Right forelimb (tissue), 1 donor: ENCODE measurements around the gene ORC5.
A peak's percentile ranks its signal among the peaks of the same experiment; 100 is the strongest.
"Not testable (repeated sequence)": the region's sequence is repeated elsewhere in the genome, so short reads cannot be mapped to it uniquely, and the experiment has no call there.

Experiments
- DNase-seq: peaks from one replicate; pipeline ENCODE4 v3.0.0-alpha.2; 2018

ORC5 gene

DNA sequence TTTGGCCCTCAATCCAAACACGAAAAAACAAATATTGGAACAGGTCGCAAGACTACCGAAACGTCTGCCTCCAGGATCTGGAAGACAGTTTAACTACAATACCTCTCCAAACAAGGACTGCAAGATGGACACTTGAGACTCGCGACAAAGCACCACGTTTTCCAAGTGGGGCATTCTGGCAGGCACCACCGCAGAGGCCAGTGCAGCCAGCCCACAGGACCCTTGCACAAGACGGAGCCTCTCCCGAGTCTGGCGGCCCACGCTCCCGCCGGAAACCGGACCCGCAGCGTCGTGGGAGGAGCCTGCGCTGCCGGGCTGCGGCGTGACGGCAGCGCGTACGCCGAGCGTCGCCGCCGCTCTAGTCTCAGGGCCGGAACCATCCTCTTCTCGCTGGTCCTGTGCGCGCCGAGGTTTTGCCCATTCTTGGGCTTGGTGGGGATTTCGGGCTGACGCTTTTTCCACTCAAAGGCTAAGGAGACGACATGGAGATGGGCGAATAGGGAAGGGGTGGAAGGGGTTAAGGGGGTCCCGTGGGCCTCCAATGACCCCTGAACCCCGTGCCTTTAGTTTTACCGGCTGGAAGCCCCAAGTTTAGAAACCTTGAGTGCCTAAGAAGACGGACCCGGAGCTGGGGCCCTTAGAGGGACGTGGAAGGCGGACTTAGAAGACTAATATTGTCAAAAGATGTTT, at the start of gene ORC5:
Gene ORC5 (minus strand): TSS at position 283 of the 690 bp plus-strand sequence. CDS start 109 bp downstream, at position 174.
- peak; percentile 88 for DNase-seq

- DNase-seq = no peak
These were observed 47.8 kb upstream of the ORC5 start for GRCh38 chr7:104255616-104256015.

DNA sequence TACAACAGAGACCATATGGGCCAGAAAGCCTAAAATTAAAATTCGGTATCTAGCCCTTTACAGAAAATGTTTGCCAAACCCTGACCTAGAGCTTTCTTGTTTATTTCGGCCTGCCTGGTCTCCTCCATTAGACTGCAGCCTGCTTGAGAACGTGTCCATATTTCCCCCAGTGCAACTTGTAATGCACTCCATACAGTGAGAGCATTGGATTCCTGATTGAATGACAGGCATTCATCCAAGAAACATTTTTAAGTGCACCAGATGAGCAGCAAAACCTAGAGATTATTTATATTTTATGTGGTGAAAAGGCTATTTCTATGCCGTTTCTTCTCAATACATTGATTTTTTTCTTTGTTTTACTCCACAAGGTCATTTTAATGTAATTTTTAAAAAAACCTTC, 47.4 kb upstream of the ORC5 start:
- no peak for DNase-seq

- DNase-seq = no peak
These were observed 46.9 kb upstream of the ORC5 start for GRCh38 chr7:104254696-104255095.

GRCh38 chr7:104252409-104253134, 44.8 kb upstream of the ORC5 start:
- no peak for DNase-seq

DNA sequence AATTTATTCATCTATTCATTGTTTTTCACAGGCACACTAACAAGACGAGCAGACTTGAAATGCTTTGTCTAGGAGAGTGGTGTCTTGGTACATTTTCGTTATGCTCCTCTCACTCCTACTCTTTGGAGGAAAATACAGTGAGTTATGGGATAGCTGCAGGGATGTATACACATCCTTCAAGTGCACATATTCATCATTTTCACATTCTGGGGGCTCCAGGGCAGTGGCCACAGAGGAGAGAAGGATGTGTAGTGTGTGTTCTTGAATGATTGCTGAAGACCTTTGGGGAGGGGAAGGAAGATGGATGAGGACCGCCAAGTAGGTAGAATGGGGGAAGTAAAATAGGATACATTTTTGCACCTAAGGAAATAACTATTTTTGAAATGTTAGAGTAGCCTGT, 34.8 kb upstream of the ORC5 start:
- DNase-seq = no peak

DNA sequence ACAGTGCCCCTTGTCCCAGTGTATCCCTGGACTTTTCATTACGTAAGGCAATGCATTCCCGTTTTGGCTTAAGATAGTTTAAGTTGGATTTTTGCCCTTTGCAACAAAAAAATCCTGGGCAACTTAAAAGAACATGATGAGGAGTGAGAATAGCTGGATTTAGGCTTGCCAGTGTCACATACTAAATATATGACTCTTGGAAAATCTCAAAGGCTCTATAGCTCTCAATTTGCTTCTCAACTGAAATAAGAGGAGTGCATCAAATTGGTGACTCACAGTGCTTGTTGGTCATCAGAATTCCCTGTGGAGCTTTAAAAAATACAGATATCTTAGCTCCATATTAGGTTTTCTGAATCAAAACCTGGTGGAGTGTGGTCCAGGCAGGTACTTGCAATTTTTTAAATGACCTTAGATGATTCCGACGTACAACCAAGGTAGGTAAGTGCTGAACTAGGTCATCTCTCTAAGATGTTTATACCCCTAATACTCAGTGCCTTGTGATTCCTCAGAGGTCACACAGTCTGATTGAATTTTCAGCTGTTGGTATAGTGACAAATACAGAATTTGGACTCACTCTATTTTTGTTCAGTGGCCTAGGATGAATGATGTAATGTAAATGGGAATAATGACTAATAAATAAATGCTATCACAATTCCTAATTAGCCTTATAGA, 33.9 kb upstream of the ORC5 start:
- DNase-seq = no peak

DNA sequence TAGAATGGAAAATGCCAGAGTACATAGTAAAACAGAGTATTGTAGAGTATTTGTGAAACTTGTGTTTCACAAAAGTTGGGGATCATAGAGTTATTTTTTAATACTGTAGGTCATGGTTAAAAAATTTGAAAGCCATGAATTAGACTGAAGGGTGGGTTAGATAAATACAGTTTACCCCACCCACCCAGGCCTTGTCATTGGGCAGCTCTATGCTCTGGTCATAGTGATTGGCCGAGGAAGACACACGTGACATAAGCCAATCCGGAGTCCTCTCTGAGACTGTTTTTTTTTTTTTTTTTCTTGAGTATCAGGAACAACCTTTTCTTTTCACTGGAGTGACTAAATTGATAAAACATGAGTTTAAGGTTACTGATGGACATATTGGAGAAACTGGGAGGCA, 33.3 kb upstream of the ORC5 start:
- no peak for DNase-seq

- no peak for DNase-seq
These were observed 32.6 kb upstream of the ORC5 start for GRCh38 chr7:104240401-104240800.

- DNase-seq = not testable (repeated sequence)
These were observed 27.2 kb upstream of the ORC5 start for GRCh38 chr7:104234990-104235389.

DNA sequence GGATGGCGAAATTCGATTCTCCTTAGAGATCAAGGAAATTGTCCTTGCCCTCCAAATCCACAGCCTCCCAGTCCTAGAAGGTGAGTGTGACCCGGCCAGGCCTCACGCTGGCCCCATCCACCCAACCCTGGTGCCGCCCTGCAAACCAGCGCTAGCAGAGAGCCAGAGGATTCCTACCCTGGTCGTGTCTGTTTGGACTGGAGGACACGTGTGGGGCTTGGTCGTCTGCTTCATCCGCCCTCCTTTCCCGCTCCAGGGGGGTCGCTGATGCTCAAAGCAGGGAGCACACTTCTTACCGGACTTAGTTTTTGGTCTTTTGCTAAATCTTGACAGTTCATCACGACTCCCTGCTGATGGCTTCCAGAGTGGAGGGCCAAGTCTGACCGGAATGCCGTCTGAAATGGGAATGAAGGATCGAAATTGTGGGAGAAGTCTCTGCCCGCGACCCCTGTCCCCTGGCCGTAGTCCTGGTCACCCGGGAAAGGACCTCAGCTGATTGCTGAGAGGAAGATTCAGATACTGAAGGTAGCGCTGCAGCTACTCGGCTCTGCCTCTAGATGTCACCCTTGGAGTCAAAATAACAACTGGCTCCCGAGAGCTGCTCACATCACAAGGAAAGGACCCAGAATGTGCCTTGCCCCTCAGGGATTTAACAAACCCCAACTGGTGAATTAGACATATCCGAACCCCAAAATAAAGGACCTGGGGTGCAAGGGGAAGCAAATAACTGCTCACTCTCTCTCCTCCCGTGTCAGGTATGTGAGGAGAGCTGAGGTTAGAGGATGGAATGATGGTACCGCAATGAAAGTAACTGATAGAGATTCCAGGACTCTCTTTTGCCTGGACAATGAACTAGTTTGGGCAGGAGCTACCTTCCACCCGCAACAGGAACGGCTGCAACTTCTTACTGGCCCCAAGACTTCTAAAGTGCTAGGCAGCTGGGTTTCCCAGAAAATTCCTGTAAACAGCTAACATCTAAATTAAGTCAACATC, 23.5 kb upstream of the ORC5 start:
- DNase-seq = peak; percentile 62

DNA sequence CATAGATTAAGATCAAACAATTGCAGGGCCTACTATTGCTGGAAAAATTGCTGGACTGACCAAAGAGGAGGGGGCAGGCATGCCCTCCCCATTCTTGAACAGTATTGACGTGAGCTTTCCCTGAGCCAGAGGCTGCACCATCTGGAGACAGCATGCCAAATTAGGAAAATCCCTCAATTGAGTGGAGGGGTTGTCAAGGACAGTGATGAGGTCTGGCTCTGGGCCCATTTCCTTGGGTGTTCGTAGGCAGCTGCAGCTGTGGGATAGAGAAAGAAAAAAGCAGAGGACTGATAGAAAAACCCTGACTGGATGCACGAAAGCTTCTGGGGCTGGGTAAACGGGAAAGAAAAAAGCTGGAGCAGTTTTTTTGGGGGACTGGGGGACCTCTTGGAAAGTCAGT, 22.8 kb upstream of the ORC5 start:
- no peak for DNase-seq

DNA sequence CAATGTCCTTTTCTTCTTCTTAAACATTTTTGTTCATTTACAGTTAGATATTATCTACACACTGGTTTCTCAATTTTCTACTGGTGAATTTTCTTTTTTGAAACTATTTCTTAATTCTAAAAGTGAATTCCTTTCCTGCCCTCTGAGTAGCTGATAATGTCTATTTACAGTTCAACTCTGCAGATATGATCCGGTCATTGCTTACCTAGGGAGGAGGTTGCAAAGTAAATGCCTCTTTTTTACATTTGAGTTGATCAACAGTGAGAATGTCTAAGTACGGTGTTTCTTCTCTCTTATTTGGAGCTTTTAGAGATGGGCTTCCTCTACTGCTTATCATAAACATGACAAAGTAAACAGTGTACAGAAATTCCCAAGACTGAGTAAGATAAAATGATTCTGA, 20.6 kb upstream of the ORC5 start:
- DNase-seq = no peak

- no peak for DNase-seq
These were observed 17.6 kb upstream of the ORC5 start for GRCh38 chr7:104225451-104225850.

- no peak for DNase-seq
These were observed 9.8 kb upstream of the ORC5 start for GRCh38 chr7:104217620-104218019.

GRCh38 chr7:104209063-104209462, 1.2 kb upstream of the ORC5 start:
- DNase-seq = no peak

GRCh38 chr7:104208421-104208780, 588 bp upstream of the ORC5 start:
- no peak for DNase-seq

DNA sequence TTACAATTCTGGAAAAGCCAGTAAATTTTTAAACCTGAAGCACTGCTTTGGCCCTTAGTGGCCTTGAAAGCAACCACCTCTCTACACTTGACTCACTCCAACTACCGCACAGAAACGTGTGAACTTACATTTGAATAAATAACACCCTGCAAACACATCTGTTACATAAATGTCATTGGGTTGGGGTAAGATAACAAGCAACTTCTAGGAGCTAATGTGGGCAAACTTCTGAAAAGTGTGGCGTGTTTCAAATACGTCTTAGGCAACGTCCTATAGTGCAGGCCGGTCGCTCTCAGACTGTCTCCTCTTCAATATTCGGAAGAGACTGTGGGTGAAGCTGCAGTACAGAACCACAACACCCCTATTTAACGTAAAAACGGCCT, 474 bp downstream of the ORC5 start:
- no peak for DNase-seq

DNA sequence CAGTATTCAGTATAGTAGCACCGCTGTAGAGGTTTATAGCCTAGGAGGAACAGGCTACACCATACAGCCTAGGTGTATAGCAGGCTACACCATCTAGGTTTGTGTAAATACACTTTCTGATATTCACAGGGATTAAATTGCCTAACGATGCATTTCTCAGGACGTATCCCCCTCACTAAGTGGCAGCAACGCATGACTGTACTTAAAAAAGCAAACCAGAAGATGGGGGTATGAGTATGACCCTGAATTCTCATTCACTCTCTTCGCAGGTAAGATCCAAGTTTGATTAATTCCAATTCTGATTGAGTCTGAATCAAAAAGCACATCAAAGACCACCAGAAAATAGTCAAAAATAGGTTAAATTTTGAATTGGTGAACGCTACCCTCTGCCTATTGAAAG, 972 bp downstream of the ORC5 start:
- DNase-seq = no peak

- DNase-seq = no peak
These were observed 9.0 kb downstream of the ORC5 start for GRCh38 chr7:104198673-104199278.

DNA sequence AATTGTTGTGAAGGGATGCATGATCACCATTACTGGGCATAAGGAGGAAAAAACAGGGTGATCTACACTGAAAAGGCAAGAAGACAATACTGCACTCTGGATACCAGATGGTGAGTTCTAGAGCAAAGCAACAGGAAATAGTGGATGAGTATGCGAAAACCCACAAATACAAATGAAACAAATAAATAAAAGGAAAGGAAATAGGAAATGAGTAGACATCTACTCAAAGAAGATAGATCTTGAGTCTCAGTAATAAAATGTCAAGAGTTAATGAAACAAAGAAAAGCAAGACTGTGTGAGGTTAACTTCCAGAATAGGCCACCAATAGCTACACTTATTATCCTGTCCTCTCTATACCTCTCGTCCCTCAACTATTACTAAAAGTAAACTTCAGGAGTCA, 11.7 kb downstream of the ORC5 start:
- no peak for DNase-seq

DNA sequence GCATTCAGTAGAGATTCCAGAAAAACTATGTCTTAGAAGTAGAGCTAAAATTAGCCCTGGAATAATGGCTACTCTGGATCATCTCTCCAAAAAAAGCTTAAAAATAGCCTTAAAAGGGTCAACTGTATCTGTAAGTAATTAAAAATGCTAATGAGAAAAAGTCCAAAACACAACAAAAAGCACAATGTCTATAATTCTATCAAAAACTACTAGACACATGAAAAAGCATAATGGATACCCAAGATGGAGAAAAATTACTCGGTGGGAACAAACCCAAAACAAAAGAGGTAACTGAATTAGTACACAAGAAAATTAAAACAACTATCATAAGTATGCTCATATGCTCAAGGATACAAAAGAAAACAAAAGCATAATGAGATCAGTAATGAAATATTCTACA, 15.4 kb downstream of the ORC5 start:
- no peak for DNase-seq

DNA sequence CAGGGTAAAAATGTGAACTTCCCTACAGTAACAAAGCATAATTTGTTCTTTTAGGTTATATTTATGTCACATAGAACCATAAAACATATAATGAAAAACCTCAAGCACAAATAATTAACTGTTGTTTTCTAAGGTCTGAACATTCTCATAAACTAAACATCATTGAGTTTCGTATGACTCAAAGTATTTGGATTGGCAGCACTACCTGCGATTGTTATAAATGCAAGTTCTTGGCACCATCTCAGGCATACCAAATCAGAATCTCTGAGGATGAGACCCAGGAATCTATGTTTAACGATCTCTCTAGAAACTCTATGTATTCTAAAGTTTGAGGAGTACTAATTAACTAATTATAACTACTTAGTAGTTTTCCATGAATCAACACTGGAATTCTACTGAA, 22.5 kb downstream of the ORC5 start:
- no peak for DNase-seq
